HEK293 (cell line): ENCODE data around the gene OR7C1.

Experiments used
- CTCF ChIA-PET: fragments of 350-600 bp; formaldehyde crosslinking; extraction: SDS; loops from one replicate; lab custom pipeline; 2021; ENCODE audit warnings: antibody characterized with exemption; lab: Yijun Ruan, JAX
- POLR2A ChIA-PET: fragments of 300-600 bp; formaldehyde crosslinking; extraction: SDS; loops from one replicate; lab custom pipeline; 2020; ENCODE audit warnings: antibody characterized with exemption, inconsistent platforms; lab: Yijun Ruan, JAX
- H3K27ac ChIP-seq: fragments of 200-500 bp; sonication (Bioruptor generic); 2 replicates; pipeline ENCODE4 v1.5.1; 2014; ENCODE audit warnings: low read depth, low read length, control low read depth, inconsistent platforms; ENCODE audit errors: extremely low read depth
- H3K36me3 ChIP-seq, 2 experiments: fragments of 200-500 bp in 1 of 2; sonication (Bioruptor generic) in 1 of 2; 1 replicate in 1 of 2; 2 replicates in 1 of 2; pipeline ENCODE4 v1.5.1; 2014 to 2017; ENCODE audit warnings: inconsistent platforms in 2 of 2, low read length in 2 of 2; ENCODE audit not compliant: control insufficient read depth in 2 of 2, insufficient read depth in 1 of 2
- H3K4me1 ChIP-seq: fragments of 200-500 bp; sonication (Bioruptor generic); 2 replicates; pipeline ENCODE4 v1.5.1; 2014; ENCODE audit warnings: mild to moderate bottlenecking, low read length, inconsistent platforms; ENCODE audit not compliant: control insufficient read depth, insufficient read depth
- H3K4me3 ChIP-seq: 2 replicates; pipeline ENCODE4 v1.5.1; 2011; ENCODE audit warnings: low read depth, mild to moderate bottlenecking, control low read depth, low read length, moderate library complexity
- H3K9me3 ChIP-seq: fragments of 200-500 bp; sonication (Bioruptor generic); 2 replicates; pipeline ENCODE4 v1.5.1; 2014; ENCODE audit warnings: low read depth, low read length, inconsistent platforms; ENCODE audit not compliant: control insufficient read depth, insufficient read depth
- CTCF ChIP-seq: fragments of 450-650 bp; formaldehyde crosslinking; IDR thresholded peaks from 2 replicates; pipeline ENCODE4 v1.5.1; 2016; ENCODE audit warnings: missing biosample characterization, missing genetic modification characterization
- PATZ1 ChIP-seq: fragments of 450-650 bp; formaldehyde crosslinking; IDR thresholded peaks from 2 replicates; pipeline ENCODE4 v1.5.1; 2016; ENCODE audit warnings: missing biosample characterization, missing genetic modification characterization
- TRIM28 ChIP-seq: IDR thresholded peaks from 2 replicates; pipeline ENCODE4 v1.6.1; 2011; ENCODE audit warnings: low read length, control low read depth, borderline replicate concordance
- ZBTB1 ChIP-seq: fragments of 450-650 bp; formaldehyde crosslinking; IDR thresholded peaks from 2 replicates; pipeline ENCODE4 v1.5.1; 2016; ENCODE audit warnings: missing biosample characterization, missing genetic modification characterization
- ZBTB6 ChIP-seq: fragments of 450-650 bp; formaldehyde crosslinking; IDR thresholded peaks from 2 replicates; pipeline ENCODE4 v1.5.1; 2017; ENCODE audit warnings: missing biosample characterization, missing genetic modification characterization
- ZFP41 ChIP-seq: fragments of 450-650 bp; formaldehyde crosslinking; IDR thresholded peaks from 2 replicates; pipeline ENCODE4 v1.5.1; 2016; ENCODE audit warnings: missing biosample characterization, missing genetic modification characterization, borderline replicate concordance
- ZNF155 ChIP-seq: fragments of 450-650 bp; formaldehyde crosslinking; IDR thresholded peaks from 2 replicates; pipeline ENCODE4 v1.5.1; 2016; ENCODE audit warnings: missing biosample characterization, missing genetic modification characterization
- ZNF280D ChIP-seq: fragments of 450-650 bp; formaldehyde crosslinking; IDR thresholded peaks from 2 replicates; pipeline ENCODE4 v1.5.1; 2016; ENCODE audit warnings: missing biosample characterization, missing genetic modification characterization
- ZNF391 ChIP-seq: fragments of 450-650 bp; formaldehyde crosslinking; IDR thresholded peaks from 2 replicates; pipeline ENCODE4 v1.5.1; 2016; ENCODE audit warnings: low read depth, missing biosample characterization, missing genetic modification characterization, borderline replicate concordance
- ZNF488 ChIP-seq: fragments of 450-650 bp; formaldehyde crosslinking; IDR thresholded peaks from 2 replicates; pipeline ENCODE4 v1.5.1; 2016; ENCODE audit warnings: missing biosample characterization, missing genetic modification characterization
- ZNF639 ChIP-seq: fragments of 450-650 bp; formaldehyde crosslinking; IDR thresholded peaks from 2 replicates; pipeline ENCODE4 v1.5.1; 2016; ENCODE audit warnings: missing biosample characterization, missing genetic modification characterization
- ZNF837 ChIP-seq: fragments of 450-650 bp; formaldehyde crosslinking; IDR thresholded peaks from 2 replicates; pipeline ENCODE4 v1.5.1; 2016; ENCODE audit warnings: missing biosample characterization, missing genetic modification characterization

The OR7C1 gene

GRCh38 chr19:14770136-14770535 is 64.8 kb downstream of the OR7C1 start:
- Histone ChIP-seq H3K9me3 (no peaks in the 10 kb centered on the region), H3K36me3 (no peaks in the 10 kb centered on the region)

GRCh38 chr19:14769201-14769600 is 65.8 kb downstream of the OR7C1 start:
- ChIA-PET POLR2A (no interaction called here), CTCF (interaction anchor here (0.7 to 2.1 kb wide), 2 partner anchors 17 to 186 kb away, joined by 3 to 5 read pairs; partner anchors contain the start of gene CLEC17A)
- TF ChIP-seq ZNF837 (tag by site-specific recombination) (no peak), ZNF639 (tag by site-specific recombination) (no peak), ZBTB1 (tag by site-specific recombination) (no peak), CTCF (tag by site-specific recombination) (no peak), ZNF280D (tag by site-specific recombination) (no peak), ZBTB6 (tag by site-specific recombination) (no peak), ZFP41 (tag by site-specific recombination) (no peak), TRIM28 (no peak), PATZ1 (tag by site-specific recombination) (no peak)
- Histone ChIP-seq H3K9me3 (no peaks in the 10 kb centered on the region), H3K36me3 (no peaks in the 10 kb centered on the region), H3K27ac (no peak overlapping the region), H3K4me3 (no peak overlapping the region), H3K4me1 (no peaks in the 10 kb centered on the region)

More at GRCh38 chr19:14770136-14770535, 64.8 kb downstream of the OR7C1 start:
- POLR2A ChIA-PET: no interaction called here
- no peak for TF ChIP-seq ZNF155 (tag by site-specific recombination)
- no peak for TF ChIP-seq ZNF391 (tag by site-specific recombination)
- no peak for TF ChIP-seq ZNF488
- Histone ChIP-seq H3K4me1 (no peaks in the 10 kb centered on the region), H3K4me3 (no peak overlapping the region), H3K27ac (no peak overlapping the region)
- CTCF ChIA-PET: interaction anchor here (0.6 to 2.1 kb wide), 2 partner anchors 16 to 1119 kb away, joined by 5 read pairs; no protein-coding TSS in a partner anchor
